Activated naive CD4-positive, alpha-beta T cell (primary cell): ENCODE data around the gene LRRC8C.
"Not testable (repeated sequence)": the region's sequence is repeated elsewhere in the genome, so short reads cannot be mapped to it uniquely, and the experiment has no call there.

Experiments
- DNase-seq, 4 experiments: peaks; one replicate each; lab custom pipeline; 2025; lab: John Stamatoyannopoulos, UW

LRRC8C gene

GRCh38 chr1:89703469-89703868 is 70.5 kb downstream of the LRRC8C start:
- no peak for DNase-seq

GRCh38 chr1:89704014-89704413 is 71.1 kb downstream of the LRRC8C start:
- DNase-seq = no peak

- DNase-seq = not testable (repeated sequence)
Measured at GRCh38 chr1:89704885-89705284, 72.0 kb downstream of the LRRC8C start.

GRCh38 chr1:89705901-89706699 is 73.2 kb downstream of the LRRC8C start:
- no peak for DNase-seq

- no peak for DNase-seq
Measured at GRCh38 chr1:89706700-89707012, 73.7 kb downstream of the LRRC8C start.

- no peak for DNase-seq
Measured at GRCh38 chr1:89708751-89709375, 75.9 kb downstream of the LRRC8C start.

GRCh38 chr1:89710498-89711139 is 77.7 kb downstream of the LRRC8C start:
- no peak for DNase-seq

- DNase-seq = no peak
Measured at GRCh38 chr1:89711140-89711778, 78.3 kb downstream of the LRRC8C start.

GRCh38 chr1:89712420-89712819 is 79.5 kb downstream of the LRRC8C start:
- no peak for DNase-seq

GRCh38 chr1:89715677-89716076 is 82.8 kb downstream of the LRRC8C start:
- no peak for DNase-seq

- DNase-seq = no peak
Measured at GRCh38 chr1:89719502-89720306, 86.8 kb downstream of the LRRC8C start.

GRCh38 chr1:89720839-89721238 is 87.9 kb downstream of the LRRC8C start:
- DNase-seq = no peak

GRCh38 chr1:89721351-89721750 is 88.4 kb downstream of the LRRC8C start:
- no peak for DNase-seq

- DNase-seq = no peak
Measured at GRCh38 chr1:89723144-89723543, 90.2 kb downstream of the LRRC8C start.

GRCh38 chr1:89723863-89724262 is 90.9 kb downstream of the LRRC8C start:
- no peak for DNase-seq

- DNase-seq = peak in 2 of 4 experiments; percentile 10 to 16
Measured at GRCh38 chr1:89724369-89725010, 91.6 kb downstream of the LRRC8C start.

- DNase-seq = no peak
Measured at GRCh38 chr1:89725011-89725370, 92.1 kb downstream of the LRRC8C start.

- DNase-seq = no peak
Measured at GRCh38 chr1:89725631-89726030, 92.7 kb downstream of the LRRC8C start.

GRCh38 chr1:89727517-89728312 is 94.8 kb downstream of the LRRC8C start:
- DNase-seq = no peak

GRCh38 chr1:89728381-89728780 is 95.5 kb downstream of the LRRC8C start:
- DNase-seq = no peak

- DNase-seq = no peak
Measured at GRCh38 chr1:89732206-89732605, 99.3 kb downstream of the LRRC8C start.
